Measurements from ENCODE around the gene DNAJB14.

DNA sequence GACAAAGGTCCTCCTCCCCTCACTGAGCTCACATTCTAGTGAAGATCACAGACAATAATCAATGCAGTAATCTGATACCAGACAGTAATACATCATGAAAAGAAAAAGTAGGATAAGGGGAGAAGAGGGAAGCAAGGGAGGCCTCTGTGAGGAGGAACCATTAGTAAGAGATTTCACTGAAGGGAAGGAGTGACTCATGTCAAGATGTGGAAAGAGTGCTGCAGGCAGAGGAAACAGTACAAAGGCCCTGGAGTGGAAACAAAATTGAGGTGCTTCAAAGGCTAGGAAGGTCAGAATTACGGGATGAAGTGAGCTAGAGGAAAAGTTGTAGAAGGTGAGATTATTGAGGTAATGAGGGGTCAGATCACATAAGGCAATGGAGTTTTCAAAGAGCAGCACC lies 90.3 kb downstream of the DNAJB14 start:
- TF ChIP-seq, protein P1, sequence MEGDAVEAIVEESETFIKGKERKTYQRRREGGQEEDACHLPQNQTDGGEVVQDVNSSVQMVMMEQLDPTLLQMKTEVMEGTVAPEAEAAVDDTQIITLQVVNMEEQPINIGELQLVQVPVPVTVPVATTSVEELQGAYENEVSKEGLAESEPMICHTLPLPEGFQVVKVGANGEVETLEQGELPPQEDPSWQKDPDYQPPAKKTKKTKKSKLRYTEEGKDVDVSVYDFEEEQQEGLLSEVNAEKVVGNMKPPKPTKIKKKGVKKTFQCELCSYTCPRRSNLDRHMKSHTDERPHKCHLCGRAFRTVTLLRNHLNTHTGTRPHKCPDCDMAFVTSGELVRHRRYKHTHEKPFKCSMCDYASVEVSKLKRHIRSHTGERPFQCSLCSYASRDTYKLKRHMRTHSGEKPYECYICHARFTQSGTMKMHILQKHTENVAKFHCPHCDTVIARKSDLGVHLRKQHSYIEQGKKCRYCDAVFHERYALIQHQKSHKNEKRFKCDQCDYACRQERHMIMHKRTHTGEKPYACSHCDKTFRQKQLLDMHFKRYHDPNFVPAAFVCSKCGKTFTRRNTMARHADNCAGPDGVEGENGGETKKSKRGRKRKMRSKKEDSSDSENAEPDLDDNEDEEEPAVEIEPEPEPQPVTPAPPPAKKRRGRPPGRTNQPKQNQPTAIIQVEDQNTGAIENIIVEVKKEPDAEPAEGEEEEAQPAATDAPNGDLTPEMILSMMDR (conservative IDR thresholded peaks at IDR 0.05; ENCODE audit: low read depth in 2 of 2): no peak
- TF ChIP-seq REST (IDR thresholded peaks at IDR 0.05; ENCODE audit: unreplicated experiment): no peak
- no peak for TF ChIP-seq POLR2AphosphoS5 (IDR thresholded peaks at IDR 0.05; ENCODE audit: low read depth)
- no peak for TF ChIP-seq EZH2 (IDR thresholded peaks at IDR 0.05; ENCODE audit: low read depth, unreplicated experiment)
- TF ChIP-seq ZNF331 (CRISPR knock-in tag; IDR thresholded peaks at IDR 0.05; ENCODE audit: low read depth): no peak
- no peak for TF ChIP-seq JUNB (IDR thresholded peaks at IDR 0.05; ENCODE audit: unreplicated experiment)
- no peak for TF ChIP-seq EZH2phosphoT487 (IDR thresholded peaks at IDR 0.05; ENCODE audit: unreplicated experiment)
- TF ChIP-seq CREB1 (CRISPR knock-in tag; IDR thresholded peaks at IDR 0.05; ENCODE audit: low read depth): no peak
- no peak for TF ChIP-seq ETS1 (IDR thresholded peaks at IDR 0.05)
- no peak for TF ChIP-seq ZNF114 (CRISPR knock-in tag; IDR thresholded peaks at IDR 0.05)
- TF ChIP-seq, protein P2, sequence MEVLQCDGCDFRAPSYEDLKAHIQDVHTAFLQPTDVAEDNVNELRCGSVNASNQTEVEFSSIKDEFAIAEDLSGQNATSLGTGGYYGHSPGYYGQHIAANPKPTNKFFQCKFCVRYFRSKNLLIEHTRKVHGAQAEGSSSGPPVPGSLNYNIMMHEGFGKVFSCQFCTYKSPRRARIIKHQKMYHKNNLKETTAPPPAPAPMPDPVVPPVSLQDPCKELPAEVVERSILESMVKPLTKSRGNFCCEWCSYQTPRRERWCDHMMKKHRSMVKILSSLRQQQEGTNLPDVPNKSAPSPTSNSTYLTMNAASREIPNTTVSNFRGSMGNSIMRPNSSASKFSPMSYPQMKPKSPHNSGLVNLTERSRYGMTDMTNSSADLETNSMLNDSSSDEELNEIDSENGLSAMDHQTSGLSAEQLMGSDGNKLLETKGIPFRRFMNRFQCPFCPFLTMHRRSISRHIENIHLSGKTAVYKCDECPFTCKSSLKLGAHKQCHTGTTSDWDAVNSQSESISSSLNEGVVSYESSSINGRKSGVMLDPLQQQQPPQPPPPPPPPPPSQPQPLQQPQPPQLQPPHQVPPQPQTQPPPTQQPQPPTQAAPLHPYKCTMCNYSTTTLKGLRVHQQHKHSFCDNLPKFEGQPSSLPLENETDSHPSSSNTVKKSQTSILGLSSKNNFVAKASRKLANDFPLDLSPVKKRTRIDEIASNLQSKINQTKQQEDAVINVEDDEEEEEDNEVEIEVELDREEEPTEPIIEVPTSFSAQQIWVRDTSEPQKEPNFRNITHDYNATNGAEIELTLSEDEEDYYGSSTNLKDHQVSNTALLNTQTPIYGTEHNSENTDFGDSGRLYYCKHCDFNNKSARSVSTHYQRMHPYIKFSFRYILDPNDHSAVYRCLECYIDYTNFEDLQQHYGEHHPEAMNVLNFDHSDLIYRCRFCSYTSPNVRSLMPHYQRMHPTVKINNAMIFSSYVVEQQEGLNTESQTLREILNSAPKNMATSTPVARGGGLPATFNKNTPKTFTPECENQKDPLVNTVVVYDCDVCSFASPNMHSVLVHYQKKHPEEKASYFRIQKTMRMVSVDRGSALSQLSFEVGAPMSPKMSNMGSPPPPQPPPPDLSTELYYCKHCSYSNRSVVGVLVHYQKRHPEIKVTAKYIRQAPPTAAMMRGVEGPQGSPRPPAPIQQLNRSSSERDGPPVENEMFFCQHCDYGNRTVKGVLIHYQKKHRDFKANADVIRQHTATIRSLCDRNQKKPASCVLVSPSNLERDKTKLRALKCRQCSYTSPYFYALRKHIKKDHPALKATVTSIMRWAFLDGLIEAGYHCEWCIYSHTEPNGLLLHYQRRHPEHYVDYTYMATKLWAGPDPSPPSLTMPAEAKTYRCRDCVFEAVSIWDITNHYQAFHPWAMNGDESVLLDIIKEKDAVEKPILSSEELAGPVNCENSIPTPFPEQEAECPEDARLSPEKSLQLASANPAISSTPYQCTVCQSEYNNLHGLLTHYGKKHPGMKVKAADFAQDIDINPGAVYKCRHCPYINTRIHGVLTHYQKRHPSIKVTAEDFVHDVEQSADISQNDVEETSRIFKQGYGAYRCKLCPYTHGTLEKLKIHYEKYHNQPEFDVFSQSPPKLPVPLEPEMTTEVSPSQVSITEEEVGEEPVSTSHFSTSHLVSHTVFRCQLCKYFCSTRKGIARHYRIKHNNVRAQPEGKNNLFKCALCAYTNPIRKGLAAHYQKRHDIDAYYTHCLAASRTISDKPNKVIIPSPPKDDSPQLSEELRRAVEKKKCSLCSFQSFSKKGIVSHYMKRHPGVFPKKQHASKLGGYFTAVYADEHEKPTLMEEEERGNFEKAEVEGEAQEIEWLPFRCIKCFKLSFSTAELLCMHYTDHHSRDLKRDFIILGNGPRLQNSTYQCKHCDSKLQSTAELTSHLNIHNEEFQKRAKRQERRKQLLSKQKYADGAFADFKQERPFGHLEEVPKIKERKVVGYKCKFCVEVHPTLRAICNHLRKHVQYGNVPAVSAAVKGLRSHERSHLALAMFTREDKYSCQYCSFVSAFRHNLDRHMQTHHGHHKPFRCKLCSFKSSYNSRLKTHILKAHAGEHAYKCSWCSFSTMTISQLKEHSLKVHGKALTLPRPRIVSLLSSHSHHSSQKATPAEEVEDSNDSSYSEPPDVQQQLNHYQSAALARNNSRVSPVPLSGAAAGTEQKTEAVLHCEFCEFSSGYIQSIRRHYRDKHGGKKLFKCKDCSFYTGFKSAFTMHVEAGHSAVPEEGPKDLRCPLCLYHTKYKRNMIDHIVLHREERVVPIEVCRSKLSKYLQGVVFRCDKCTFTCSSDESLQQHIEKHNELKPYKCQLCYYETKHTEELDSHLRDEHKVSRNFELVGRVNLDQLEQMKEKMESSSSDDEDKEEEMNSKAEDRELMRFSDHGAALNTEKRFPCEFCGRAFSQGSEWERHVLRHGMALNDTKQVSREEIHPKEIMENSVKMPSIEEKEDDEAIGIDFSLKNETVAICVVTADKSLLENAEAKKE (CRISPR knock-in tag; IDR thresholded peaks at IDR 0.05): no peak
